Lung (tissue), 12 donors: Measurements from ENCODE around the gene FAM13A. TPM values are rescaled to one million over a fixed set of nuclear protein-coding genes. Genes with fewer than 3 reads are reported as not detected.
"Not testable (repeated sequence)": the region's sequence is repeated elsewhere in the genome, so short reads cannot be mapped to it uniquely, and the experiment has no call there.

Experiments used
- ATAC-seq: fragments of 200-7000 bp; cut with Tn5 transposase; one replicate; pipeline ENCODE4 v1.9.1; 2020; ENCODE audit warnings: moderate number of reproducible peaks; ENCODE audit not compliant: insufficient read depth, low FRiP score
- DNase-seq, 3 donors: peaks; one replicate each; pipeline ENCODE4 v3.0.0-alpha.2; 2013 to 2017
- H3K27ac ChIP-seq, 2 donors: one replicate each; pipeline ENCODE4 v1.5.1; 2013; ENCODE audit warnings: mild to moderate bottlenecking in 2 of 2, moderate library complexity in 2 of 2, control low read depth in 1 of 2, inconsistent platforms in 1 of 2, low read depth in 1 of 2, low read length in 1 of 2
- H3K27me3 ChIP-seq, 3 donors: one replicate each; pipeline ENCODE4 v1.5.1; 2013; ENCODE audit warnings: low read length in 2 of 3; ENCODE audit not compliant: control insufficient read depth in 3 of 3, insufficient read depth in 3 of 3
- H3K36me3 ChIP-seq, 4 donors: one replicate each; pipeline ENCODE4 v1.5.1; 2013; ENCODE audit warnings: low read length in 4 of 4, mild to moderate bottlenecking in 1 of 4, moderate library complexity in 1 of 4; ENCODE audit not compliant: control insufficient read depth in 4 of 4, insufficient read depth in 4 of 4
- H3K4me1 ChIP-seq, 5 donors: one replicate each; pipeline ENCODE4 v1.5.1; 2013; ENCODE audit warnings: low read length in 5 of 5, mild to moderate bottlenecking in 2 of 5, moderate library complexity in 1 of 5; ENCODE audit not compliant: control insufficient read depth in 5 of 5, insufficient read depth in 5 of 5
- H3K4me3 ChIP-seq: one replicate; pipeline ENCODE4 v1.5.1; 2013; ENCODE audit warnings: mild to moderate bottlenecking, control low read depth, moderate library complexity
- H3K9ac ChIP-seq, 2 donors: one replicate each; pipeline ENCODE4 v1.5.1; 2013; ENCODE audit warnings: low read length in 2 of 2, control low read depth in 1 of 2; ENCODE audit not compliant: insufficient read depth in 1 of 2
- H3K9me3 ChIP-seq, 4 donors: one replicate each; pipeline ENCODE4 v1.5.1; 2013; ENCODE audit warnings: low read length in 3 of 4, mild to moderate bottlenecking in 1 of 4, moderate library complexity in 1 of 4; ENCODE audit not compliant: control insufficient read depth in 4 of 4, insufficient read depth in 3 of 4
- CTCF ChIP-seq: IDR thresholded peaks from 2 replicates; pipeline ENCODE4 v1.5.1; 2012; ENCODE audit warnings: mild to moderate bottlenecking; ENCODE audit errors: control extremely low read depth, extremely low read depth
- WGBS, 2 donors: extraction: QIAGEN DNeasy Blood & Tissue Kit; methylation state at CpG; one replicate each; pipeline ENCODE4 v1.1.7; 2013; 5-methylcytosine and 5-hydroxymethylcytosine counted together
- polyA plus RNA-seq, 2 donors: library from polyadenylated mRNA; stranded (reverse); fragments of 200-250 nt; gene quantifications; one replicate each; pipeline ENCODE4 v1.2.1, GENCODE V29; 2013
- total RNA-seq, 2 donors: library from RNA; depleted of rRNA in 1 of 2; stranded (reverse); fragments of >200 nt in 1 of 2; gene quantifications; one replicate each; pipeline ENCODE4 v1.2.1, GENCODE V29; 2014 to 2021
- donor health status: control.
- donor health status: control.
- donor health status: Bipolar disorder and iron deficiency.
- donor health status: healthy.
- donor health status: DM: yes; HTN: yes; CAD: no.

Gene FAM13A
- total and polyA plus RNA-seq, 4 donors: 9.2 to 122 (median 29.3) TPM

GRCh38 chr4:89069481-89069880, 12.5 kb upstream of the FAM13A start:
- DNase-seq (no peak), ATAC-seq (no peak)
- Histone ChIP-seq H3K27me3 (no peaks in the 10 kb centered on the region), H3K9ac (no peak overlapping the region), H3K9me3 (no peaks in the 10 kb centered on the region), H3K27ac (no peak overlapping the region), H3K4me1 (no peaks in the 10 kb centered on the region), H3K36me3 (no peaks in the 10 kb centered on the region), H3K4me3 (no peak overlapping the region)
- no peak for TF ChIP-seq CTCF
- 21 to 36% methylated on average over 2 of the region's 2 CpGs for WGBS, 2 donors

GRCh38 chr4:89067417-89067816, 10.4 kb upstream of the FAM13A start:
- no peak for TF ChIP-seq CTCF
- DNase-seq (no peak), ATAC-seq (no peak)
- Histone ChIP-seq H3K9me3 (no peaks in the 10 kb centered on the region), H3K36me3 (no peaks in the 10 kb centered on the region), H3K27me3 (no peaks in the 10 kb centered on the region), H3K4me3 (no peak overlapping the region), H3K27ac (no peak overlapping the region), H3K9ac (no peak overlapping the region), H3K4me1 (no peaks in the 10 kb centered on the region)

- Histone ChIP-seq H3K36me3 (no peaks in the 10 kb centered on the region), H3K27me3 (no peaks in the 10 kb centered on the region), H3K9ac (no peak overlapping the region), H3K4me1 (no peaks in the 10 kb centered on the region), H3K4me3 (no peak overlapping the region), H3K27ac (no peak overlapping the region), H3K9me3 (no peaks in the 10 kb centered on the region)
- ATAC-seq: no peak
- TF ChIP-seq CTCF: no peak
- no peak for DNase-seq
- WGBS, 2 donors: 67 to 94% methylated on average over 3 of the region's 3 CpGs
Observed at GRCh38 chr4:89064848-89065247, 7.9 kb upstream of the FAM13A start.

GRCh38 chr4:89057844-89058243, 859 bp upstream of the FAM13A start:
- not testable (repeated sequence) for H3K9me3 ChIP-seq, ATAC-seq, DNase-seq, H3K27me3 ChIP-seq, H3K36me3 ChIP-seq, H3K27ac ChIP-seq, H3K4me3 ChIP-seq, H3K9ac ChIP-seq
- 50% methylated on average over 2 of the region's 2 CpGs for WGBS, 2 donors
- peaks cover 0 to 25% (median 9%) of the 10 kb centered on the region in 5 donors for H3K4me1 ChIP-seq
